Effector memory CD8-positive, alpha-beta T cell (primary cell): ENCODE measurements around the gene SDF2.

Source experiments
- ATAC-seq: fragments of 150-1000 bp; cut with Tn5 transposase; replicated peaks from 2 replicates; pipeline ENCODE4 v1.10.0; 2021; ENCODE audit warnings: mild to moderate bottlenecking, moderate library complexity
- DNase-seq, 3 experiments: peaks; one replicate each; pipeline ENCODE4 v3.0.0; 2021
- H3K27ac Mint-ChIP-seq, 2 donors: one replicate each; pipeline ENCODE4 v1.8.0; 2022; ENCODE audit warnings: mild to moderate bottlenecking in 2 of 2, mixed read lengths in 2 of 2, moderate library complexity in 2 of 2
- H3K27me3 Mint-ChIP-seq, 2 donors: one replicate each; pipeline ENCODE4 v1.8.0; 2022; ENCODE audit warnings: mixed read lengths in 2 of 2
- H3K36me3 Mint-ChIP-seq: one replicate; pipeline ENCODE4 v1.8.0; 2022; ENCODE audit warnings: mild to moderate bottlenecking, moderate library complexity, mixed read lengths; ENCODE audit not compliant: insufficient read depth
- H3K4me1 Mint-ChIP-seq, 2 donors: one replicate each; pipeline ENCODE4 v1.8.0; 2022; ENCODE audit warnings: low read depth in 2 of 2, mixed read lengths in 2 of 2
- H3K4me3 Mint-ChIP-seq, 2 donors: one replicate each; pipeline ENCODE4 v1.8.0; 2022; ENCODE audit warnings: mild to moderate bottlenecking in 2 of 2, mixed read lengths in 2 of 2, moderate library complexity in 2 of 2
- H3K9me3 Mint-ChIP-seq, 2 donors: one replicate each; pipeline ENCODE4 v1.8.0; 2022; ENCODE audit warnings: mixed read lengths in 2 of 2
- total RNA-seq, 9 experiments: gene quantifications; one replicate each; lab custom pipeline; 2026; lab: John Stamatoyannopoulos, UW

The SDF2 gene
- total RNA-seq = 22.6 to 43.6 (median 36.4) reads per million in 9 experiments

- peak; percentile 87 for ATAC-seq
- peak; percentile 93 to 97 (median 94) for DNase-seq
- Mint-ChIP-seq H3K27ac (peak within 1 kb of the TSS; percentile 99), H3K4me3 (peak within 1 kb of the TSS; percentile 97 to 98), H3K36me3 (peaks cover 59% of the 10 kb centered on the region), H3K27me3 (no peaks in the 10 kb centered on the region), H3K9me3 (no peaks in the 10 kb centered on the region), H3K4me1 (peaks cover 40 to 55% of the 10 kb centered on the region in 2 donors)
These were observed at the start of gene SDF2, which contains the start of gene SUPT6H for GRCh38 chr17:28661635-28662526. SDF2 (minus strand) TSS chr17:28661906; CDS start chr17:28661876, 30 bp downstream. SUPT6H (plus strand) TSS chr17:28662205; CDS start chr17:28673402, 11,197 bp downstream.

- H3K36me3 Mint-ChIP-seq = peaks cover 12% of the 10 kb centered on the region
- peaks cover 0 to 21% of the 10 kb centered on the region in 2 donors for H3K27me3 Mint-ChIP-seq
- H3K9me3 Mint-ChIP-seq = no peaks in the 10 kb centered on the region
- peak; percentile 87 to 91 (median 89) for DNase-seq
- peak; percentile 87 for ATAC-seq
- peak overlapping the region; percentile 87 to 90 for H3K4me3 Mint-ChIP-seq
- peaks cover 12 to 16% of the 10 kb centered on the region in 2 donors for H3K4me1 Mint-ChIP-seq
- H3K27ac Mint-ChIP-seq = peak overlapping the region; percentile 91
These were observed 49.4 kb upstream of the SDF2 start for GRCh38 chr17:28710861-28711722.

- H3K27ac Mint-ChIP-seq = peak overlapping the region in 1 of 2 donors; percentile 42
- H3K4me3 Mint-ChIP-seq = no peak overlapping the region
- H3K27me3 Mint-ChIP-seq = no peaks in the 10 kb centered on the region
- peaks cover 9 to 16% of the 10 kb centered on the region in 2 donors for H3K4me1 Mint-ChIP-seq
- DNase-seq (no peak), ATAC-seq (no peak)
- peaks cover 19% of the 10 kb centered on the region for H3K36me3 Mint-ChIP-seq
- no peaks in the 10 kb centered on the region for H3K9me3 Mint-ChIP-seq
These were observed 45.6 kb upstream of the SDF2 start for GRCh38 chr17:28707339-28707720.

- Mint-ChIP-seq H3K27me3 (no peaks in the 10 kb centered on the region), H3K4me1 (peaks cover 3 to 11% of the 10 kb centered on the region in 2 donors), H3K36me3 (peaks cover 25% of the 10 kb centered on the region), H3K27ac (peak overlapping the region in 1 of 2 donors; percentile 71), H3K9me3 (no peaks in the 10 kb centered on the region), H3K4me3 (no peak overlapping the region)
- DNase-seq (no peak), ATAC-seq (no peak)
These were observed 45.0 kb upstream of the SDF2 start for GRCh38 chr17:28706471-28707338.

GRCh38 chr17:28705728-28706334 lies 44.1 kb upstream of the SDF2 start:
- ATAC-seq = no peak
- peak overlapping the region; percentile 62 to 71 for H3K27ac Mint-ChIP-seq
- no peak for DNase-seq

GRCh38 chr17:28705074-28705659 lies 43.5 kb upstream of the SDF2 start:
- DNase-seq (no peak), ATAC-seq (no peak)
- H3K9me3 Mint-ChIP-seq = no peaks in the 10 kb centered on the region
- peaks cover 36% of the 10 kb centered on the region for H3K36me3 Mint-ChIP-seq
- peaks cover 0 to 4% of the 10 kb centered on the region in 2 donors for H3K4me1 Mint-ChIP-seq
- no peaks in the 10 kb centered on the region for H3K27me3 Mint-ChIP-seq
- peak overlapping the region; percentile 62 to 71 for H3K27ac Mint-ChIP-seq
- H3K4me3 Mint-ChIP-seq = no peak overlapping the region

More at GRCh38 chr17:28705728-28706334, 44.1 kb upstream of the SDF2 start:
- peaks cover 29% of the 10 kb centered on the region for H3K36me3 Mint-ChIP-seq
- no peaks in the 10 kb centered on the region for H3K27me3 Mint-ChIP-seq
- H3K9me3 Mint-ChIP-seq = no peaks in the 10 kb centered on the region
- no peak overlapping the region for H3K4me3 Mint-ChIP-seq
- peaks cover 0 to 7% of the 10 kb centered on the region in 2 donors for H3K4me1 Mint-ChIP-seq

GRCh38 chr17:28704219-28704858 lies 42.6 kb upstream of the SDF2 start:
- no peak for ATAC-seq
- Mint-ChIP-seq H3K4me3 (no peak overlapping the region), H3K9me3 (no peaks in the 10 kb centered on the region), H3K27ac (peak overlapping the region in 1 of 2 donors; percentile 73), H3K4me1 (peaks cover 0 to 4% of the 10 kb centered on the region in 2 donors), H3K27me3 (no peaks in the 10 kb centered on the region), H3K36me3 (peaks cover 40% of the 10 kb centered on the region)
- DNase-seq = no peak

- H3K4me3 Mint-ChIP-seq = no peak overlapping the region
- H3K27me3 Mint-ChIP-seq = no peaks in the 10 kb centered on the region
- DNase-seq = no peak
- peaks cover 39% of the 10 kb centered on the region for H3K36me3 Mint-ChIP-seq
- H3K4me1 Mint-ChIP-seq = peaks cover 0 to 4% of the 10 kb centered on the region in 2 donors
- no peak for ATAC-seq
- peak overlapping the region in 1 of 2 donors; percentile 73 for H3K27ac Mint-ChIP-seq
- H3K9me3 Mint-ChIP-seq = no peaks in the 10 kb centered on the region
These were observed 42.0 kb upstream of the SDF2 start for GRCh38 chr17:28703552-28704218.

- Mint-ChIP-seq H3K4me1 (peaks cover 0 to 4% of the 10 kb centered on the region in 2 donors), H3K4me3 (no peak overlapping the region), H3K27me3 (no peaks in the 10 kb centered on the region), H3K9me3 (no peaks in the 10 kb centered on the region), H3K27ac (peak overlapping the region; percentile 25 to 72), H3K36me3 (peaks cover 43% of the 10 kb centered on the region)
- ATAC-seq = no peak
- DNase-seq = no peak
These were observed 41.0 kb upstream of the SDF2 start for GRCh38 chr17:28702752-28703150.

- Mint-ChIP-seq H3K27ac (peak overlapping the region; percentile 25 to 72), H3K36me3 (peaks cover 44% of the 10 kb centered on the region), H3K4me3 (no peak overlapping the region), H3K4me1 (peaks cover 0 to 4% of the 10 kb centered on the region in 2 donors), H3K9me3 (no peaks in the 10 kb centered on the region), H3K27me3 (no peaks in the 10 kb centered on the region)
- DNase-seq (no peak), ATAC-seq (no peak)
These were observed 40.5 kb upstream of the SDF2 start for GRCh38 chr17:28702026-28702751.
